HepG2 (cell line): Measurements from ENCODE around the gene PPP2R5D. TPM values are rescaled to one million over a fixed set of nuclear protein-coding genes. Genes with fewer than 3 reads are reported as not detected.

Source experiments
- CC2D1A ChIP-seq: sonication (generic); formaldehyde crosslinking; IDR thresholded peaks from 2 replicates; pipeline ENCODE4 v1.8.1; 2023; ENCODE audit warnings: mild to moderate bottlenecking, missing genetic modification reagents
- HDAC2 ChIP-seq: sonication (generic); formaldehyde crosslinking; IDR thresholded peaks from 2 replicates; pipeline ENCODE4 v1.4.0; 2020; ENCODE audit warnings: missing genetic modification reagents
- KAT2B ChIP-seq: fragments of 150-350 bp; IDR thresholded peaks from 2 replicates; pipeline ENCODE4 v1.6.1; 2014; ENCODE audit warnings: low read depth, low read length, borderline replicate concordance
- KDM5A ChIP-seq: fragments of 200-600 bp; sonication (generic); IDR thresholded peaks from 2 replicates; pipeline ENCODE4 v1.7.0; 2018; ENCODE audit warnings: antibody characterized with exemption, mild to moderate bottlenecking, low read length, borderline replicate concordance
- MEIS1 ChIP-seq: sonication (generic); formaldehyde crosslinking; IDR thresholded peaks from 2 replicates; pipeline ENCODE4 v1.9.0; 2021; ENCODE audit warnings: mild to moderate bottlenecking, missing genetic modification reagents, moderate library complexity, borderline replicate concordance
- NFYB ChIP-seq: sonication (generic); formaldehyde crosslinking; IDR thresholded peaks from 2 replicates; pipeline ENCODE4 v1.4.0; 2020; ENCODE audit warnings: missing genetic modification reagents
- RFXAP ChIP-seq: sonication (generic); formaldehyde crosslinking; IDR thresholded peaks from 2 replicates; pipeline ENCODE4 v1.4.0; 2020; ENCODE audit warnings: missing genetic modification reagents, borderline replicate concordance
- SALL1 ChIP-seq: sonication (generic); formaldehyde crosslinking; IDR thresholded peaks from 2 replicates; pipeline ENCODE4 v1.8.0; 2022; ENCODE audit warnings: mild to moderate bottlenecking, missing genetic modification reagents
- SNAPC2 ChIP-seq: sonication (generic); formaldehyde crosslinking; IDR thresholded peaks from 2 replicates; pipeline ENCODE4 v1.8.1; 2022; ENCODE audit warnings: mild to moderate bottlenecking, missing genetic modification reagents
- TFAP4 ChIP-seq: sonication (generic); IDR thresholded peaks from 2 replicates; pipeline ENCODE4 v1.6.1; 2016; ENCODE audit warnings: low read depth, borderline replicate concordance
- ZNF264 ChIP-seq: sonication (generic); formaldehyde crosslinking; IDR thresholded peaks from 2 replicates; pipeline ENCODE4 v1.4.0; 2020; ENCODE audit warnings: missing genetic modification reagents
- ZNF761 ChIP-seq: sonication (generic); formaldehyde crosslinking; conservative IDR thresholded peaks from 2 replicates; pipeline ENCODE4 v1.4.0; 2020; ENCODE audit warnings: mild to moderate bottlenecking, missing genetic modification reagents
- ZNF770 ChIP-seq: sonication (generic); formaldehyde crosslinking; IDR thresholded peaks from 2 replicates; pipeline ENCODE4 v1.5.0; 2020; ENCODE audit warnings: mild to moderate bottlenecking, missing genetic modification reagents
- polyA plus RNA-seq, 8 experiments: library from polyadenylated mRNA; depleted of rRNA in 3 of 8; stranded (reverse) in 7 of 8; unstranded in 1 of 8; fragments of >200 nt; fragmentation: Illumina TruSeq in 4 of 8; extraction: Trizol in 4 of 8; gene quantifications; 2 replicates each; pipeline versions ENCODE4 v1.2.1 to v1.2.3, GENCODE V29; 2011 to 2016; ENCODE audit warnings: low read depth in 4 of 8, missing spikeins in 1 of 8, mixed read lengths in 1 of 8; ENCODE audit not compliant: insufficient read depth in 1 of 8
- total RNA-seq, 5 experiments: library from RNA; depleted of rRNA; stranded (reverse); fragments of >200 nt; fragmentation: Illumina TruSeq; extraction: Trizol; gene quantifications; 2 replicates each; pipeline ENCODE4 v1.2.3, GENCODE V29; 2016; ENCODE audit warnings: low read depth in 1 of 5
- TF ChIP-seq, protein P1 (sequence below): sonication (generic); formaldehyde crosslinking; IDR thresholded peaks from 2 replicates; pipeline ENCODE4 v1.5.1; 2020; ENCODE audit warnings: missing genetic modification reagents, mild to moderate bottlenecking, borderline replicate concordance

The PPP2R5D gene
- total and polyA plus RNA-seq, 2 of the 13 experiments (the other 11 are each of a cell fraction or from before 2014, with no cell fraction given), result 53.7 to 60.4 TPM

DNA sequence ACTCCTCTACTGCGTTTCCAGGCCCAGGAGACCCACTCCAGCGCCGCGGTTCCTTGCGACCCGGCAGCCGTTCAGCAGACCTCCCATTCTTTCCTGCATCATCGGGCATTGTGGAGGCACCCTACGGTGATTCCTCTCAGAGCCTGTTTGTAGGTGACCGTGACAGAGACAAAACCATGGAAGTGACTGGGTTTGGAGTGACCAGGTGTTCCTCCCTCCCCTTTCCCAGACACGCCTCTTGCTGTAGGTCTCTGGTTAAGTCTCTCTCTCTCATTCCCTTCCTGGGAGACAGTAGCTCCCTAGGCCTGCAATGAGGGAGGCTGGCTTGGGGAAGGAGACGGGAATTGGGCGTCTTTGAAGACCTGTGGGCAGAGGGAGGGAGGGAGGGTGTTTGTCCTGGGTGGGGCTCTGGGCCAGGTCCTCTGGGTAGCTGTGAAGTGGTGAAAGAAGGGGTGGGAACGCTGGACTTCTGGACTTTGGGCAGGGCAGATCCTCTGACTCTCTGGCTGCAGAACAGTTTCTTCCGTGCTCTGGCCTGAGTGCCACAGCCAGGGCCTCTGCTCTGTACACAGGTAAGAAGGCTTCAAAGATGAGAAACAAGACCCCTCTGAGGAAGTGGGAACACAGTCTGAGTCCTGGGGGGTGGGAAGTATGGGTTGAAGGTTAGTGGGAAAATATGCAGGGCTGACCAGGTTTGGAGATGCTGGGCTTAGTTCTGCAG, 75.8 kb downstream of the PPP2R5D start (continued):
- TF ChIP-seq NFYB (CRISPR knock-in tag) (no peak), ZNF761 (CRISPR knock-in tag) (0 out of 2 replicates have a peak, but pooled peaks have one; percentile 22), HDAC2 (CRISPR knock-in tag) (peak; percentile 84), SALL1 (CRISPR knock-in tag) (peak; percentile 70), ZNF770 (CRISPR knock-in tag) (peak; percentile 38; the same call in 1 of the 2 replicates), KAT2B (no peak), RFXAP (peak; percentile 63; the same call in 1 of the 2 replicates), KDM5A (0 out of 2 replicates have a peak, but pooled peaks have one; percentile 24), TFAP4 (0 out of 2 replicates have a peak, but pooled peaks have one; percentile 49), CC2D1A (no peak), MEIS1 (peak; percentile 48), SNAPC2 (CRISPR knock-in tag) (peak; percentile 90; the same call in 1 of the 2 replicates), ZNF264 (CRISPR knock-in tag) (0 out of 2 replicates have a peak, but pooled peaks have one; percentile 17)
- TF ChIP-seq, protein P1, sequence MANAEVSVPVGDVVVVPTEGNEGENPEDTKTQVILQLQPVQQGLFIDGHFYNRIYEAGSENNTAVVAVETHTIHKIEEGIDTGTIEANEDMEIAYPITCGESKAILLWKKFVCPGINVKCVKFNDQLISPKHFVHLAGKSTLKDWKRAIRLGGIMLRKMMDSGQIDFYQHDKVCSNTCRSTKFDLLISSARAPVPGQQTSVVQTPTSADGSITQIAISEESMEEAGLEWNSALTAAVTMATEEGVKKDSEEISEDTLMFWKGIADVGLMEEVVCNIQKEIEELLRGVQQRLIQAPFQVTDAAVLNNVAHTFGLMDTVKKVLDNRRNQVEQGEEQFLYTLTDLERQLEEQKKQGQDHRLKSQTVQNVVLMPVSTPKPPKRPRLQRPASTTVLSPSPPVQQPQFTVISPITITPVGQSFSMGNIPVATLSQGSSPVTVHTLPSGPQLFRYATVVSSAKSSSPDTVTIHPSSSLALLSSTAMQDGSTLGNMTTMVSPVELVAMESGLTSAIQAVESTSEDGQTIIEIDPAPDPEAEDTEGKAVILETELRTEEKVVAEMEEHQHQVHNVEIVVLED (CRISPR knock-in tag), result no peak; the same call in 1 of the 2 replicates
